ELR (cell line): ENCODE data around the gene H2AZ2.

ENCODE experiments used
- DNase-seq: peaks from one replicate; pipeline ENCODE4 v3.0.0-alpha.2; 2015; ENCODE audit warnings: low read depth

H2AZ2 gene

GRCh38 chr7:44784364-44784763 is 63.5 kb downstream of the H2AZ2 start:
- no peak for DNase-seq

GRCh38 chr7:44783407-44783806 is 64.5 kb downstream of the H2AZ2 start:
- DNase-seq = no peak

DNA sequence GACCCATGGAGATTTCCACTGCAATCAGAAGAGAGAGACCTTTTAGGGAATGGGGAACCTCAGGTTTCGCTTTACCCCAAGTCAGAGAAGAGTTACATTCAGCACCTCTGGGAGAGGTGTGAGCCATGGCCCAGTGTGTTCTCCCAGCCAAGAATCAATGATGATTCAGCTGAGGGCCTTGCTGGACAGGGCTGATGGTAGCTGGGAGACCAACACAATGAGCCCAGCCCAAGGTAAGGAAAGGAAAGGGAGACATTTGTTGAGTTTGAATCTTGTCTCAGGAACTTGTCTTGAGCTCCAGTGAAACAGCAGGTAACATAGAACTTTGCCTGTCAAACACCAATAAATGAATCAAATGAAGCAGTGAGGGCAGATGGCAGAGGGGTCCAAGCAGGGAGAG is 65.4 kb downstream of the H2AZ2 start:
- DNase-seq = no peak
